Measurements from ENCODE around the gene LRATD1. TPM values are rescaled to one million over a fixed set of nuclear protein-coding genes. Genes with fewer than 3 reads are reported as not detected.
"Not testable (repeated sequence)": the region's sequence is repeated elsewhere in the genome, so short reads cannot be mapped to it uniquely, and the experiment has no call there.

The LRATD1 gene
- total and polyA plus RNA-seq, 2 experiments from 2014 or later, result 42.1 to 49.9 TPM

GRCh38 chr2:14619441-14619840 lies 13.1 kb upstream of the LRATD1 start:
- WGBS (ENCODE audit: low lambda C conversion rate, missing lambda C conversion rate), result 87% methylated on average over 3 of the region's 3 CpGs
- no peak overlapping the region for H3K4me3 ChIP-seq
- no peaks in the 10 kb centered on the region for H3K36me3 ChIP-seq (replicated peaks; ENCODE audit: insufficient read depth, low read depth)
- no peak overlapping the region for H2AFZ ChIP-seq
- H3K4me1 ChIP-seq (ENCODE audit: insufficient read depth), result no peaks in the 10 kb centered on the region
- H4K20me1 ChIP-seq (ENCODE audit: insufficient read depth, poor library complexity, severe bottlenecking), result no peaks in the 10 kb centered on the region
- no peaks in the 10 kb centered on the region for H3K79me2 ChIP-seq
- no peak overlapping the region for H3K27ac ChIP-seq
- no peaks in the 10 kb centered on the region for H3K9me2 ChIP-seq (replicated peaks; ENCODE audit: insufficient read depth)
- no peak for DNase-seq (ENCODE audit: low spot score)
- no peaks in the 10 kb centered on the region for H3K27me3 ChIP-seq
- no peaks in the 10 kb centered on the region for H3K9me3 ChIP-seq (ENCODE audit: low read depth)
- H3K4me2 ChIP-seq, result no peak overlapping the region
- TF ChIP-seq CTCF (IDR thresholded peaks at IDR 0.05; ENCODE audit: poor library complexity) (no peak), EZH2 (IDR thresholded peaks at IDR 0.05; ENCODE audit: borderline replicate concordance) (no peak), EZH2phosphoT487 (IDR thresholded peaks at IDR 0.05; ENCODE audit: low read depth, severe bottlenecking, unreplicated experiment) (no peak)

- Histone ChIP-seq H3K79me2 (no peaks in the 10 kb centered on the region), H3K9me3 (ENCODE audit: low read depth) (no peaks in the 10 kb centered on the region), H3K4me3 (no peak overlapping the region), H3K36me3 (replicated peaks; ENCODE audit: insufficient read depth, low read depth) (no peaks in the 10 kb centered on the region), H3K4me1 (ENCODE audit: insufficient read depth) (no peaks in the 10 kb centered on the region), H3K9me2 (replicated peaks; ENCODE audit: insufficient read depth) (no peaks in the 10 kb centered on the region), H3K27me3 (no peaks in the 10 kb centered on the region), H3K27ac (peak overlapping the region; percentile 65), H4K20me1 (ENCODE audit: insufficient read depth, poor library complexity, severe bottlenecking) (no peaks in the 10 kb centered on the region), H3K4me2 (no peak overlapping the region), H2AFZ (no peak overlapping the region)
- 89% methylated on average over 1 of the region's 1 CpG for WGBS (ENCODE audit: low lambda C conversion rate, missing lambda C conversion rate)
- DNase-seq (ENCODE audit: low spot score), result no peak
- TF ChIP-seq EZH2phosphoT487 (IDR thresholded peaks at IDR 0.05; ENCODE audit: low read depth, severe bottlenecking, unreplicated experiment), result no peak
- no peak for TF ChIP-seq EZH2 (IDR thresholded peaks at IDR 0.05; ENCODE audit: borderline replicate concordance)
- no peak for TF ChIP-seq CTCF (IDR thresholded peaks at IDR 0.05; ENCODE audit: poor library complexity)
Measured at GRCh38 chr2:14621114-14621513, 11.4 kb upstream of the LRATD1 start.

- no peak for DNase-seq (ENCODE audit: low spot score)
- Histone ChIP-seq H3K36me3 (replicated peaks; ENCODE audit: insufficient read depth, low read depth) (no peaks in the 10 kb centered on the region), H3K9me2 (replicated peaks; ENCODE audit: insufficient read depth) (no peaks in the 10 kb centered on the region), H3K4me1 (ENCODE audit: insufficient read depth) (no peaks in the 10 kb centered on the region), H3K79me2 (no peaks in the 10 kb centered on the region), H2AFZ (no peak overlapping the region), H4K20me1 (ENCODE audit: insufficient read depth, poor library complexity, severe bottlenecking) (no peaks in the 10 kb centered on the region), H3K27me3 (no peaks in the 10 kb centered on the region), H3K4me2 (peak overlapping the region; percentile 20), H3K9me3 (ENCODE audit: low read depth) (no peaks in the 10 kb centered on the region), H3K4me3 (no peak overlapping the region), H3K27ac (peak overlapping the region; percentile 65)
- TF ChIP-seq CTCF (IDR thresholded peaks at IDR 0.05; ENCODE audit: poor library complexity) (no peak), EZH2 (IDR thresholded peaks at IDR 0.05; ENCODE audit: borderline replicate concordance) (no peak), EZH2phosphoT487 (IDR thresholded peaks at IDR 0.05; ENCODE audit: low read depth, severe bottlenecking, unreplicated experiment) (no peak)
- 79% methylated on average over 6 of the region's 6 CpGs for WGBS (ENCODE audit: low lambda C conversion rate, missing lambda C conversion rate)
Measured at GRCh38 chr2:14621906-14622549, 10.5 kb upstream of the LRATD1 start.

- peak overlapping the region; percentile 65 for H3K27ac ChIP-seq
- not testable (repeated sequence) for H3K36me3 ChIP-seq (replicated peaks; ENCODE audit: insufficient read depth, low read depth); H3K4me3 ChIP-seq; H3K9me2 ChIP-seq (replicated peaks; ENCODE audit: insufficient read depth); DNase-seq (ENCODE audit: low spot score); H3K79me2 ChIP-seq; H3K27me3 ChIP-seq; H3K4me1 ChIP-seq (ENCODE audit: insufficient read depth); H3K9me3 ChIP-seq (ENCODE audit: low read depth); H4K20me1 ChIP-seq (ENCODE audit: insufficient read depth, poor library complexity, severe bottlenecking); H2AFZ ChIP-seq
- WGBS (ENCODE audit: low lambda C conversion rate, missing lambda C conversion rate), result 68% methylated on average over 3 of the region's 3 CpGs
- peak overlapping the region; percentile 20 for H3K4me2 ChIP-seq
Measured at GRCh38 chr2:14622550-14622939, 10.0 kb upstream of the LRATD1 start.

Measured in hepatocyte (in vitro differentiated cells).